AG09309 (cell line): ENCODE data around the gene CTNNBL1.

Source experiments
- DNase-seq: peaks from one replicate; pipeline ENCODE4 v3.0.0-alpha.2; 2010; ENCODE audit warnings: low read depth
- H3K4me3 ChIP-seq: 2 replicates; pipeline ENCODE4 v1.5.1; 2011; ENCODE audit warnings: mild to moderate bottlenecking, low read depth, low read length, moderate library complexity; ENCODE audit not compliant: control insufficient read depth
- TF ChIP-seq, protein P1 (sequence below): IDR thresholded peaks from 2 replicates; pipeline ENCODE4 v1.5.1; 2011; ENCODE audit warnings: mild to moderate bottlenecking, low read depth, low read length, inconsistent platforms; ENCODE audit not compliant: insufficient read depth, control insufficient read depth; ENCODE audit errors: missing control alignments

The CTNNBL1 gene

DNA sequence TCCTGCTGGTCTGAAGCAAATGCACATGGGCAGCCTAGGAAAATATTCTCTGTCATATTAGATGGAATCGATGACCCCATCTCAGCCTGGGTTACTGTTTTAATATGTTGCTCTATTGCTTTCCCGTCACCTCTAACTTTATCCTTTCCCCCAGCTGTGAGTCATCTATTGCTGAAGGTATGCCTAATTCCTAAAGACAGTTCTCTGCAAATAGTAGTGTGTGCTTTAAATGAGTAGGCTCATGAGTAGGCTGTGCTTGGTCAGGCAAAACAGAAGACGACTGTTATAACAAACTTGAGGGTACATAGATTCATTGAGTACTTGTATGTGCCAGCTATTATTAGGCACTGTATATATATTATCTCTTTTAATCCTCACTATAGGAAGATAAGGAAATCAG lies 47.2 kb downstream of the CTNNBL1 start:
- TF ChIP-seq, protein P1, sequence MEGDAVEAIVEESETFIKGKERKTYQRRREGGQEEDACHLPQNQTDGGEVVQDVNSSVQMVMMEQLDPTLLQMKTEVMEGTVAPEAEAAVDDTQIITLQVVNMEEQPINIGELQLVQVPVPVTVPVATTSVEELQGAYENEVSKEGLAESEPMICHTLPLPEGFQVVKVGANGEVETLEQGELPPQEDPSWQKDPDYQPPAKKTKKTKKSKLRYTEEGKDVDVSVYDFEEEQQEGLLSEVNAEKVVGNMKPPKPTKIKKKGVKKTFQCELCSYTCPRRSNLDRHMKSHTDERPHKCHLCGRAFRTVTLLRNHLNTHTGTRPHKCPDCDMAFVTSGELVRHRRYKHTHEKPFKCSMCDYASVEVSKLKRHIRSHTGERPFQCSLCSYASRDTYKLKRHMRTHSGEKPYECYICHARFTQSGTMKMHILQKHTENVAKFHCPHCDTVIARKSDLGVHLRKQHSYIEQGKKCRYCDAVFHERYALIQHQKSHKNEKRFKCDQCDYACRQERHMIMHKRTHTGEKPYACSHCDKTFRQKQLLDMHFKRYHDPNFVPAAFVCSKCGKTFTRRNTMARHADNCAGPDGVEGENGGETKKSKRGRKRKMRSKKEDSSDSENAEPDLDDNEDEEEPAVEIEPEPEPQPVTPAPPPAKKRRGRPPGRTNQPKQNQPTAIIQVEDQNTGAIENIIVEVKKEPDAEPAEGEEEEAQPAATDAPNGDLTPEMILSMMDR: no peak
- DNase-seq: no peak
- H3K4me3 ChIP-seq: no peak overlapping the region

DNA sequence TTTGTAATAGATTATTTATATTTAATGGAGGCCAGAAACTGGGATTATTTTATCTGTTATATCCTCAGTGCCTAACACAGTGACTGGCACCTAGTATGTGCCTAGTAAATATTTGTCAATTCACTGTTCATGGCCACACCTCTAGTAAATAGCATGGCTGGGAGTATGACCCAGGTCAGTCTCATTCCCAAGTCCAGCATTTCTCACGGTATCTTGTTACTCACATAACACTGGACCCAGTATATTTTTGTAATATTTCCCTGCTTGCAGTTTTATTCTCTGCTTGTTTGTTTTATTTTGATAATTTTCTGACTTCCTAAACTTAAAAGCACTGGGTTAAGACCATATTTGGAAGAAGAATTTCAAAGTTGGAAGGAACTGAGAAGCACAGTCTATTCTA lies 47.7 kb downstream of the CTNNBL1 start:
- no peak overlapping the region for H3K4me3 ChIP-seq
- TF ChIP-seq, protein P1: no peak
- DNase-seq: no peak

DNA sequence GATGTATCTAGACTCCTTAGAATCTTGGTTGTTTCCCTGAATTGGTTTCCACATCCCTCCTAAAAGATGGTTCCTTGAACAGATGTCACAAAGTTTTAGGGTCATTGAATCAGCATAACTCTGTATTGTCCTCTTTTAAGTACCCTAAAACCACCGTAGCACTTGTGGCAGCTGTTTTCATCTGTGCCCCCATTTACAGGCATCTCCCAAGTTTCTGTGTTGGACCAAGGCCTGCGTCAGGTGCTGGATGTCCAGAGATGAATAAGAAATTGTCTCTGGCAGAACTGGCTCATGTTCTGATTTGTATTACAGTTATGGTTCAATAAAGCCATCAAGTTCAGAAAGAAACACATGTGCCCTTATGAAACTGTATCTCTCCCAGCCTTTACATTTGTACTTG lies 48.3 kb downstream of the CTNNBL1 start:
- no peak for DNase-seq
- H3K4me3 ChIP-seq: no peak overlapping the region
- TF ChIP-seq, protein P1: no peak

DNA sequence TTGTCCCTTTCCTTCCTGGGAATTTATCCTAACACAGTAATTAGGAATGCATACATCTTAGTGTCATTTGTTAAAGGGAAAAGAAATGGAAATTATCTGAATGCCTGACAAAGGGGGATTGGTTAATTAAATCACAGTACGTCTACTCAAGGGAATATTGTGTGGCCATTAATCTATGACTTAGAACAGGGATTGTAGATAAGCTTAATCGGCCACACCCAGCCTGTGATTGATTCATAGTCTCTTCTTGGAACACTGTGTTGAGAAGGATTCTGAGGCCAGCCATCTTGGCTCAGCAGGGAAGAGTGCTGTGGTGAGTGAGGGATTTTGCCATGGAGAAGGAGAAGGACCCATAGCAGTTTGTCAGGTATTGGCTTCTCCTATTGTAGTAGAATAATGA lies 50.5 kb downstream of the CTNNBL1 start:
- TF ChIP-seq, protein P1: no peak
- H3K4me3 ChIP-seq: no peak overlapping the region
- DNase-seq: no peak

DNA sequence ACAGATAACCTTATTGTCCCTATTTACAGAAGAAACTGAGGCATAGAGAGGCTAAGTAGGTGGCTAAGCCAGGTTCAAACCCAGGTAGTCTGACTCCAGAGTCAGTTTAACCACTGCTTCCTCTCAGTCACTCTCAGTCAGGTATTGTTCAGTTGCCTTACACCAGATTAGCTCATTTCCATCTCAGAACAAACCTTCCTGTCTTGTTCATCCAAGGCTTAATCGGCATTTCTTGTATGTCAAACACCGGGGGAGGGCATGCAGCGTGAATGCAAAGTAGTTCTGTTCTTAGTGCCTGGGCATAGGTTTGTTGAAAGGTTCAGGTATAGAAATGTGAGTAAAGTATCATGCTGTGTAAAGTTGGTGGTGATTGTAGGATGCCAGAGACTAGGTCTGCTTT lies 51.7 kb downstream of the CTNNBL1 start:
- DNase-seq: no peak
- TF ChIP-seq, protein P1: no peak
- no peak overlapping the region for H3K4me3 ChIP-seq

DNA sequence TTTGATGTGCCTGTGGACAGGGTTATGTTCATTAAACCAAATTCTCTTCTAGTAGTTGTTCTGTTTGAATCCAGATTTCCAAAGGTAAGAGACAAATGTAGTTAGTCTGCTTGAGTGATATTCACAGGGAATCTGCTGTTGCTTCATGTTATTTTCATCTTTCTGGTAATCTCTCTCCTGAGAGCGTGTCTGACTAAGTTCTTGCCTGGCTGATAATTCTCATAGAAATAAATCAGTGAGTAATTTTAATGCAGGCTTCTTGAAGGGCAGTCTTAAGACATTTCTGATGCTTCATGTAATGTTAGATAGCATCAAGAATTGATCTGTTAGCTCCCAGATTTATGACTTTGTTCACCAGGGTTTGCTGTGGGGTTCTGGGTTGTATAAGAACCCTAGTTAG lies 54.2 kb downstream of the CTNNBL1 start:
- H3K4me3 ChIP-seq: no peak overlapping the region
- DNase-seq: no peak
- TF ChIP-seq, protein P1: no peak

DNA sequence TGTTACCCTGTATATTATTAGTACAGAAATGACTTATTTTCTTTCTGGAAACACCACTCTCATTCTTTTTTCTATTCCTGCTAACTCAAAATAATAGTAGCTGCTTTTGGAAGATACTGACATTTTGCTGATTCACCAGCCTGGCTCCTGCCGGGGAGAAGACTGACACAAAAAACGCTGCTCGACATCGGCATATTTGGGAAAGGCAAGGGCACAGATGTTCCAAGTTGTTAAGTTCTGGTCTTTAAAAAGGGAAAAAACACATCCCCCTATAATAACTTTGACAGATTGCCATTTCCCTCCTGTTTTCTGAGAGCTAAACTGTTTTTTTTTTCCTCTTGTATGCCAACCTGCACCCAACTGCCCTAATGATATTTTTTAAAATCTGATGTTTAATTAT lies 55.4 kb downstream of the CTNNBL1 start:
- DNase-seq: no peak
- TF ChIP-seq, protein P1: no peak
- no peak overlapping the region for H3K4me3 ChIP-seq
